Testis (tissue), 3 donors: Measurements from ENCODE around the gene AOC1. TPM values are rescaled to one million over a fixed set of nuclear protein-coding genes. Genes with fewer than 3 reads are reported as not detected.
"Not testable (repeated sequence)": the region's sequence is repeated elsewhere in the genome, so short reads cannot be mapped to it uniquely, and the experiment has no call there.

Experiments used
- DNase-seq: peaks from one replicate; pipeline ENCODE4 v3.0.0-alpha.2; 2019
- H3K27ac ChIP-seq, 2 donors: fragments of 200-600 bp; sonication (generic); one replicate each; pipeline ENCODE4 v1.5.1; 2019
- H3K27me3 ChIP-seq: fragments of 200-600 bp; sonication (generic); one replicate; pipeline ENCODE4 v1.5.1; 2019
- H3K36me3 ChIP-seq: fragments of 200-600 bp; sonication (generic); one replicate; pipeline ENCODE4 v1.5.1; 2017; ENCODE audit warnings: low read depth; ENCODE audit errors: missing control alignments
- H3K4me1 ChIP-seq: fragments of 200-600 bp; sonication (generic); one replicate; pipeline ENCODE4 v1.5.1; 2019
- H3K4me3 ChIP-seq, 2 donors: fragments of 200-600 bp; sonication (generic); one replicate each; pipeline ENCODE4 v1.5.1; 2017 to 2019
- H3K9me3 ChIP-seq: fragments of 200-600 bp; sonication (generic); one replicate; pipeline ENCODE4 v1.5.1; 2017
- CTCF ChIP-seq, 3 experiments: fragments of 450-650 bp in 2 of 3; fragments of 200-600 bp in 1 of 3; sonication (generic) in 1 of 3; IDR thresholded peaks; one replicate each; pipeline ENCODE4 v1.5.1; 2016 to 2019; ENCODE audit warnings: antibody characterized with exemption in 3 of 3, mild to moderate bottlenecking in 2 of 3, moderate library complexity in 1 of 3
- POLR2A ChIP-seq: fragments of 450-650 bp; IDR thresholded peaks from one replicate; pipeline ENCODE4 v1.6.1; 2017; ENCODE audit warnings: antibody characterized with exemption, mild to moderate bottlenecking, moderate library complexity
- WGBS, 2 donors: methylation state at CpG; one replicate each; pipeline ENCODE4 v1.1.5; 2018; 5-methylcytosine and 5-hydroxymethylcytosine counted together
- intact Hi-C: fragments of 100-400 bp; cut with DNase I; formaldehyde crosslinking; loops from one replicate; pipeline ENCODE4 v1.15.1; 2023; ENCODE audit warnings: low total_unique reads
- polyA plus RNA-seq: library from polyadenylated mRNA; stranded (reverse); fragments of 350-450 nt; fragmentation: Illumina TruSeq; extraction: RNeasy Lipid Tissue Mini Kit (QIAGEN cat#74804); gene quantifications from one replicate; pipeline ENCODE4 v1.2.3, GENCODE V29; 2014; ENCODE audit warnings: low read depth, low replicate concordance; ENCODE audit not compliant: insufficient read depth
- total RNA-seq, 2 donors: library from RNA; depleted of rRNA; stranded (reverse); fragments of >200 nt; gene quantifications; one replicate each; pipeline ENCODE4 v1.2.3, GENCODE V29; 2016

Gene AOC1
- total and polyA plus RNA-seq, 3 donors from 2014 or later = 2.8 to 6.2 (median 4.5) TPM

GRCh38 chr7:150806863-150807262 is 45.5 kb upstream of the AOC1 start:
- TF ChIP-seq POLR2A = no peak
- no peak for TF ChIP-seq CTCF (IDR thresholded peaks at IDR 0.05)
- Histone ChIP-seq H3K27me3 (no peaks in the 10 kb centered on the region), H3K27ac (no peak overlapping the region), H3K36me3 (no peaks in the 10 kb centered on the region), H3K9me3 (no peaks in the 10 kb centered on the region), H3K4me3 (no peak overlapping the region), H3K4me1 (no peaks in the 10 kb centered on the region)
- WGBS, 2 donors = 88 to 90% methylated on average over 2 of the region's 2 CpGs
- no peak for DNase-seq
- intact Hi-C loops = no loop called here

GRCh38 chr7:150807616-150808438 is 44.5 kb upstream of the AOC1 start:
- intact Hi-C loops, H3K27ac ChIP-seq: not testable (repeated sequence)
- WGBS, 2 donors = 81 to 91% methylated on average over 8 to 13 of the region's 13 CpGs

GRCh38 chr7:150814328-150815001 is 37.9 kb upstream of the AOC1 start:
- H3K36me3 ChIP-seq = no peaks in the 10 kb centered on the region
- no peak overlapping the region for H3K27ac ChIP-seq
- DNase-seq = no peak
- H3K4me3 ChIP-seq = no peak overlapping the region
- H3K27me3 ChIP-seq = no peaks in the 10 kb centered on the region
- H3K9me3 ChIP-seq = no peaks in the 10 kb centered on the region
- intact Hi-C loops = no loop called here
- no peaks in the 10 kb centered on the region for H3K4me1 ChIP-seq
- no peak for TF ChIP-seq CTCF (IDR thresholded peaks at IDR 0.05)
- no peak for TF ChIP-seq POLR2A
- 78 to 80% methylated on average over 7 of the region's 7 CpGs for WGBS, 2 donors

More at GRCh38 chr7:150807616-150808438, 44.5 kb upstream of the AOC1 start:
- DNase-seq, H3K36me3 ChIP-seq, H3K4me1 ChIP-seq, H3K4me3 ChIP-seq, H3K9me3 ChIP-seq, H3K27me3 ChIP-seq: not testable (repeated sequence)

GRCh38 chr7:150818971-150819370 is 33.3 kb upstream of the AOC1 start:
- Histone ChIP-seq H3K9me3 (no peaks in the 10 kb centered on the region), H3K4me1 (no peaks in the 10 kb centered on the region), H3K27ac (no peak overlapping the region), H3K36me3 (no peaks in the 10 kb centered on the region), H3K27me3 (no peaks in the 10 kb centered on the region), H3K4me3 (no peak overlapping the region)
- WGBS, 2 donors = 95% methylated on average over 2 of the region's 2 CpGs
- intact Hi-C loops = no loop called here
- no peak for TF ChIP-seq CTCF (IDR thresholded peaks at IDR 0.05)
- no peak for TF ChIP-seq POLR2A
- no peak for DNase-seq

- WGBS, 2 donors = 57 to 61% methylated on average over 5 of the region's 5 CpGs
- Histone ChIP-seq H3K27me3 (no peaks in the 10 kb centered on the region), H3K36me3 (no peaks in the 10 kb centered on the region), H3K4me1 (no peaks in the 10 kb centered on the region), H3K4me3 (no peak overlapping the region), H3K27ac (no peak overlapping the region), H3K9me3 (no peaks in the 10 kb centered on the region)
- DNase-seq = no peak
- intact Hi-C loops = no loop called here
- TF ChIP-seq POLR2A = no peak
- TF ChIP-seq CTCF (IDR thresholded peaks at IDR 0.05) = no peak
Measured at GRCh38 chr7:150820148-150820547, 32.2 kb upstream of the AOC1 start.
